ENCODE data around the gene CCR1. TPM values are rescaled to one million over a fixed set of nuclear protein-coding genes. Genes with fewer than 3 reads are reported as not detected.
A peak's percentile ranks its signal among the peaks of the same experiment; 100 is the strongest.

Gene CCR1
- total RNA-seq, 1 donor from 2014 or later, result not detected

GRCh38 chr3:46221391-46221790, 13.3 kb upstream of the CCR1 start:
- no peak for TF ChIP-seq CTCF (IDR thresholded peaks at IDR 0.05)
- no peak for DNase-seq (ENCODE audit: low spot score)
- H3K27me3 Mint-ChIP-seq (ENCODE audit: low read depth), result peaks cover 38% of the 10 kb centered on the region
- no peaks in the 10 kb centered on the region for H3K4me1 Mint-ChIP-seq (ENCODE audit: low read depth)
- H3K4me3 Mint-ChIP-seq (ENCODE audit: unreplicated experiment), result no peak overlapping the region
- H3K36me3 Mint-ChIP-seq (ENCODE audit: low read depth), result peaks cover under 1% of the 10 kb centered on the region
- H3K9me3 Mint-ChIP-seq (ENCODE audit: low read depth), result peaks cover 32% of the 10 kb centered on the region
- H3K27ac Mint-ChIP-seq (ENCODE audit: unreplicated experiment), result no peak overlapping the region

DNA sequence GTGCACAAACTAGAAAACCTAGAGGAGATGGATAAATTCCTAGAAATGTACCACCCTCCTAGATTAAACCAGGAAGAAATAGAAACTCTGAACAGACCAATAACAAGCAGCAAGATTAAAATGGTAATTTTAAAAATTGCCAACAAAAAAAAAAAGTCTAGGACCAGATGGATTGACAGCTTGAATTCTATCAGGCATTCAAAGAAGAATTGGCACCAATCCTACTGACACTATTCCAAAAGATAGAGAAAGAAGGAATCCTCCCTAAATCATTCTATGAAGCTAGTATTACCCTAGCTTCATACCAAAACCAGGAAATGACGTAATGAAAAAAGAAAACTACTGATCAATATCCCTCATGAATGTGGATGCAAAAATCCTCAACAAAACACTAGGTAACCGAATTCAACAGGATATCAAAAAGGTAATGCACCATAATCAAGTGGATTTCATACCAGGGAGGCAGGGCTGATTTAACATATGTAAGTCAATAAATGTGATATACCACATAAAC, 10.1 kb upstream of the CCR1 start:
- Mint-ChIP-seq H3K9me3 (ENCODE audit: low read depth) (peaks cover 23% of the 10 kb centered on the region), H3K36me3 (ENCODE audit: low read depth) (no peaks in the 10 kb centered on the region), H3K27ac (ENCODE audit: unreplicated experiment) (no peak overlapping the region), H3K4me3 (ENCODE audit: unreplicated experiment) (no peak overlapping the region), H3K27me3 (ENCODE audit: low read depth) (peaks cover 36% of the 10 kb centered on the region), H3K4me1 (ENCODE audit: low read depth) (no peaks in the 10 kb centered on the region)
- TF ChIP-seq CTCF (IDR thresholded peaks at IDR 0.05), result no peak
- DNase-seq (ENCODE audit: low spot score), result no peak

DNA sequence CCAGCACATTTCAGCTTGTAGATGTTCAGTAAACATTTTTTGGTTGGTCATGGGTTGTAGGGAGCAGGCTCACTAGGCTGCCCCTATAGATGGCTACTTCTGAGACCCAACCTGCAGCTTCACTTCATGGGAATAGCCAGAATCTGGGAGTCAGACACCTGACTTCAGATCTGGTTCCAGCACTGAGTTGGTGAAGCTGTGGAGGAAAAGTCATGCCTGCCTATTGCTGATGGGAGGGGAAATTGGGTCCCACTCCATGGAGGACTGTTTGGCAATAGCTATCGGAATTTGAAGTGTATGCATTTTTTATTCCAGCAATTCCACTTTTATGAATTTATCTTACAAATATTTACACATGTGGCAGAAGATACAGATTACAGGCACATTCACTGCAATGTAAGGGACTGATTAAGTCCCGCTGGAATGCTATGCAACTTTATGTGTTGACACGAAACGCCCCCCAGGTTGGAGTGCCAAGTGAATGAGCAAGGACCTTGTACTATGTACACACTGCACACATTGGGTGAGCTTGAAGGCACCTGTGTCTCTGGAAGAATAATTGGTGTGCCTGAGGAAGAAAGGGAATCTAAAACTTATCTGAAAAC, 7.8 kb upstream of the CCR1 start:
- no peak overlapping the region for H3K27ac Mint-ChIP-seq (ENCODE audit: unreplicated experiment)
- no peak for TF ChIP-seq CTCF (IDR thresholded peaks at IDR 0.05)
- H3K27me3 Mint-ChIP-seq (ENCODE audit: low read depth), result peaks cover 31% of the 10 kb centered on the region
- no peaks in the 10 kb centered on the region for H3K4me1 Mint-ChIP-seq (ENCODE audit: low read depth)
- H3K4me3 Mint-ChIP-seq (ENCODE audit: unreplicated experiment), result no peak overlapping the region
- DNase-seq (ENCODE audit: low spot score), result no peak
- H3K36me3 Mint-ChIP-seq (ENCODE audit: low read depth), result no peaks in the 10 kb centered on the region
- H3K9me3 Mint-ChIP-seq (ENCODE audit: low read depth), result peaks cover 23% of the 10 kb centered on the region

- Mint-ChIP-seq H3K27ac (ENCODE audit: unreplicated experiment) (no peak overlapping the region), H3K27me3 (ENCODE audit: low read depth) (peaks cover 28% of the 10 kb centered on the region), H3K4me1 (ENCODE audit: low read depth) (no peaks in the 10 kb centered on the region), H3K9me3 (ENCODE audit: low read depth) (peaks cover 15% of the 10 kb centered on the region), H3K4me3 (ENCODE audit: unreplicated experiment) (no peak overlapping the region), H3K36me3 (ENCODE audit: low read depth) (no peaks in the 10 kb centered on the region)
- DNase-seq (ENCODE audit: low spot score), result no peak
- TF ChIP-seq CTCF (IDR thresholded peaks at IDR 0.05), result peak; percentile 34
Observed at GRCh38 chr3:46214751-46215352, 6.7 kb upstream of the CCR1 start.

DNA sequence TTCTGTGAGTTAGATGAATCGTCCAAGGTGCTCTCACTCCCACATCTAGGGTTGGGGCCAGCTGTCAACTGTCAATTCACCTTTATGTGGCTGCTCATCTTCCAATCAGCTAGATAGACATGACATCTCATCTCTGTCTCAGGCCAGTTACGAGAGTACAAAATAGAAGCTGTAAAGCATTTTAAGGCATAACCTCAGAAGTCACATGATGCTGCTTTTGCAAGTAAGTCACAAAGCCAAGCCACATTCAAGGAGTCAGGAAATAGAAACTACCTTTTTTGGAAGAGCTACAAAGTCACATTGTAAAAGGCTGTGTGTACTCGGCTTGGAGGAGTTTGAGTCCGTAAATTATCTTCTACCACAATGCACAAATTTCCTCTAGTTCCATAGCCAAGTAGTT, 5.1 kb upstream of the CCR1 start:
- H3K9me3 Mint-ChIP-seq (ENCODE audit: low read depth), result peaks cover 7% of the 10 kb centered on the region
- H3K27me3 Mint-ChIP-seq (ENCODE audit: low read depth), result peaks cover 20% of the 10 kb centered on the region
- H3K36me3 Mint-ChIP-seq (ENCODE audit: low read depth), result no peaks in the 10 kb centered on the region
- DNase-seq (ENCODE audit: low spot score), result no peak
- no peak for TF ChIP-seq CTCF (IDR thresholded peaks at IDR 0.05)
- H3K4me1 Mint-ChIP-seq (ENCODE audit: low read depth), result no peaks in the 10 kb centered on the region
- no peak overlapping the region for H3K4me3 Mint-ChIP-seq (ENCODE audit: unreplicated experiment)
- no peak overlapping the region for H3K27ac Mint-ChIP-seq (ENCODE audit: unreplicated experiment)

All from chondrocyte (in vitro differentiated cells).